Panc1 (cell line): ENCODE results near the gene DCAF4. TPM values are rescaled to one million over a fixed set of nuclear protein-coding genes. Genes with fewer than 3 reads are reported as not detected.

ENCODE experiments used
- ATAC-seq: fragments of 200-7000 bp; cut with Tn5 transposase; 2 replicates; pipeline ENCODE4 v1.9.1; 2020; ENCODE audit warnings: mild to moderate bottlenecking, moderate library complexity
- BruUV-seq: library from RNA; stranded (reverse); fragments of 400-500 nt; replicated peaks from 2 replicates; lab custom pipeline; 2021; lab: Mats Ljungman, UMichigan
- CTCF ChIA-PET: fragments of 300-600 bp; sonication (Branson Sonifier 250); formaldehyde crosslinking; loops from one replicate; lab custom pipeline; 2022; ENCODE audit warnings: antibody characterized with exemption; lab: Charles Lee
- POLR2A ChIA-PET: fragments of 300-600 bp; sonication (Branson Sonifier 250); formaldehyde crosslinking; loops from one replicate; lab custom pipeline; 2022; ENCODE audit warnings: antibody characterized with exemption; lab: Charles Lee
- DNase-seq: peaks from one replicate; pipeline ENCODE4 v3.0.0-alpha.2; 2010; ENCODE audit warnings: low read depth, low spot score
- H3K27ac ChIP-seq: 2 replicates; pipeline ENCODE4 v1.5.1; 2011; ENCODE audit warnings: mild to moderate bottlenecking, low read length, inconsistent platforms
- H3K27me3 ChIP-seq: fragments of 200-500 bp; sonication (Bioruptor generic); 2 replicates; pipeline ENCODE4 v1.6.0; 2014; ENCODE audit warnings: low read length, inconsistent platforms; ENCODE audit not compliant: control insufficient read depth, insufficient read depth
- H3K36me3 ChIP-seq: fragments of 200-500 bp; sonication (Bioruptor generic); 2 replicates; pipeline ENCODE4 v1.5.1; 2014; ENCODE audit warnings: inconsistent platforms, mild to moderate bottlenecking, low read length, moderate library complexity; ENCODE audit not compliant: control insufficient read depth, insufficient read depth
- H3K4me1 ChIP-seq: 2 replicates; pipeline ENCODE4 v1.5.1; 2011; ENCODE audit warnings: inconsistent platforms, mild to moderate bottlenecking, low read length, moderate library complexity; ENCODE audit not compliant: control insufficient read depth, insufficient read depth
- H3K4me3 ChIP-seq, 2 experiments: 2 replicates each; pipeline ENCODE4 v1.5.1; 2011 to 2012; ENCODE audit warnings: low read depth in 2 of 2, low read length in 2 of 2, mild to moderate bottlenecking in 2 of 2, inconsistent platforms in 1 of 2, moderate library complexity in 1 of 2
- H3K9me3 ChIP-seq: fragments of 200-500 bp; sonication (Bioruptor generic); 2 replicates; pipeline ENCODE4 v1.5.1; 2014; ENCODE audit warnings: low read depth, mild to moderate bottlenecking, inconsistent platforms, low read length, moderate library complexity; ENCODE audit not compliant: control insufficient read depth, insufficient read depth
- POLR2AphosphoS5 ChIP-seq: IDR thresholded peaks from 2 replicates; pipeline ENCODE4 v1.6.1; 2012; ENCODE audit warnings: mild to moderate bottlenecking, low read depth, low read length, moderate library complexity
- SIN3A ChIP-seq: IDR thresholded peaks from 2 replicates; pipeline ENCODE4 v1.6.1; 2012; ENCODE audit warnings: low read depth, mild to moderate bottlenecking, low read length, moderate library complexity, borderline replicate concordance; ENCODE audit not compliant: insufficient read depth
- TCF7L2 ChIP-seq: IDR thresholded peaks from 2 replicates; pipeline ENCODE4 v1.6.1; 2011; ENCODE audit warnings: mild to moderate bottlenecking, low read depth, low read length, inconsistent platforms
- in situ Hi-C: cut with HindIII; loops from 2 replicates; pipeline ENCODE4 v1.10.0; 2016; ENCODE audit warnings: low sequenced_read_pairs, low pct_unique_long_range_greater_than_20kb
- intact Hi-C: fragments of 100-400 bp; cut with micrococcal nuclease; formaldehyde crosslinking; loops from one replicate; pipeline ENCODE4 v1.10.0; 2022; ENCODE audit not compliant: unreplicated experiment
- total RNA-seq: library from RNA; stranded (reverse); gene quantifications from one replicate; pipeline ENCODE4 v1.2.1, GENCODE V29; 2021; ENCODE audit not compliant: unreplicated experiment
- TF ChIP-seq, protein P1 (sequence below): fragments of 450-650 bp; IDR thresholded peaks from 2 replicates; pipeline ENCODE4 v1.5.1; 2017; ENCODE audit warnings: mild to moderate bottlenecking
- TF ChIP-seq, protein P2 (sequence below), 2 experiments: IDR thresholded peaks; 2 replicates each; pipeline ENCODE4 v1.6.1; 2011 to 2012; ENCODE audit warnings: low read depth in 2 of 2, control low read depth in 1 of 2, low read length in 1 of 2, mild to moderate bottlenecking in 1 of 2, moderate library complexity in 1 of 2; ENCODE audit not compliant: insufficient read depth in 1 of 2

DCAF4 gene
- total RNA-seq, 1 experiment from 2014 or later, result 18.2 TPM

DNA sequence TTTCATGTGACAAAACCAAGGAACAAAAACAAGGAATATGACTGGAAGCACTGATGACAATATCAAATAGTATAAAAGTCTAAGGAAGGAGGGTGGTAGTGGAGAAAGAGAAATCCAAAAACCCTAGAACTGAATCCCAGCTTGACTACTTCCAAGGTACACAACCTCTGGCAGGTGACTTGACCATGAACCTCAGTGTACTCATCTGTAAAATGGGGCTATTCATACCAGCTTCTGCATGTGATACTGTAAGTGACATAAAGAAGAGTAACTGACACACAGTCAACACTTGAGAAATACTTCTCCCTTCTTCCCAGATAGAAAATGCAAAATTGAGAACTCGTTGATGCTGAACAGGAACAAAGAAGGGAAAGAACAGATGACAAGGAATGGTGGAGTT, 22.0 kb upstream of the DCAF4 start:
- Histone ChIP-seq H3K27me3 (no peaks in the 10 kb centered on the region), H3K4me1 (peaks cover 4% of the 10 kb centered on the region; the same call in 1 of the 2 replicates), H3K4me3 (no peak overlapping the region), H3K27ac (no peak overlapping the region), H3K36me3 (no peaks in the 10 kb centered on the region), H3K9me3 (no peaks in the 10 kb centered on the region)
- intact Hi-C loops (no loop called here), in situ Hi-C loops (no loop called here)
- BruUV-seq, result no TSS peak
- no peak for ATAC-seq
- CTCF ChIA-PET, result interaction anchor here (0.6 to 1.0 kb wide), 2 partner anchors 13 to 390 kb away, joined by 5 read pairs; no protein-coding TSS in a partner anchor
- POLR2A ChIA-PET, result no interaction called here
- no peak for DNase-seq
- TF ChIP-seq POLR2AphosphoS5 (no peak), TCF7L2 (no peak), SIN3A (no peak)
- TF ChIP-seq, protein P1, sequence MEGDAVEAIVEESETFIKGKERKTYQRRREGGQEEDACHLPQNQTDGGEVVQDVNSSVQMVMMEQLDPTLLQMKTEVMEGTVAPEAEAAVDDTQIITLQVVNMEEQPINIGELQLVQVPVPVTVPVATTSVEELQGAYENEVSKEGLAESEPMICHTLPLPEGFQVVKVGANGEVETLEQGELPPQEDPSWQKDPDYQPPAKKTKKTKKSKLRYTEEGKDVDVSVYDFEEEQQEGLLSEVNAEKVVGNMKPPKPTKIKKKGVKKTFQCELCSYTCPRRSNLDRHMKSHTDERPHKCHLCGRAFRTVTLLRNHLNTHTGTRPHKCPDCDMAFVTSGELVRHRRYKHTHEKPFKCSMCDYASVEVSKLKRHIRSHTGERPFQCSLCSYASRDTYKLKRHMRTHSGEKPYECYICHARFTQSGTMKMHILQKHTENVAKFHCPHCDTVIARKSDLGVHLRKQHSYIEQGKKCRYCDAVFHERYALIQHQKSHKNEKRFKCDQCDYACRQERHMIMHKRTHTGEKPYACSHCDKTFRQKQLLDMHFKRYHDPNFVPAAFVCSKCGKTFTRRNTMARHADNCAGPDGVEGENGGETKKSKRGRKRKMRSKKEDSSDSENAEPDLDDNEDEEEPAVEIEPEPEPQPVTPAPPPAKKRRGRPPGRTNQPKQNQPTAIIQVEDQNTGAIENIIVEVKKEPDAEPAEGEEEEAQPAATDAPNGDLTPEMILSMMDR, result no peak
- TF ChIP-seq, protein P2, sequence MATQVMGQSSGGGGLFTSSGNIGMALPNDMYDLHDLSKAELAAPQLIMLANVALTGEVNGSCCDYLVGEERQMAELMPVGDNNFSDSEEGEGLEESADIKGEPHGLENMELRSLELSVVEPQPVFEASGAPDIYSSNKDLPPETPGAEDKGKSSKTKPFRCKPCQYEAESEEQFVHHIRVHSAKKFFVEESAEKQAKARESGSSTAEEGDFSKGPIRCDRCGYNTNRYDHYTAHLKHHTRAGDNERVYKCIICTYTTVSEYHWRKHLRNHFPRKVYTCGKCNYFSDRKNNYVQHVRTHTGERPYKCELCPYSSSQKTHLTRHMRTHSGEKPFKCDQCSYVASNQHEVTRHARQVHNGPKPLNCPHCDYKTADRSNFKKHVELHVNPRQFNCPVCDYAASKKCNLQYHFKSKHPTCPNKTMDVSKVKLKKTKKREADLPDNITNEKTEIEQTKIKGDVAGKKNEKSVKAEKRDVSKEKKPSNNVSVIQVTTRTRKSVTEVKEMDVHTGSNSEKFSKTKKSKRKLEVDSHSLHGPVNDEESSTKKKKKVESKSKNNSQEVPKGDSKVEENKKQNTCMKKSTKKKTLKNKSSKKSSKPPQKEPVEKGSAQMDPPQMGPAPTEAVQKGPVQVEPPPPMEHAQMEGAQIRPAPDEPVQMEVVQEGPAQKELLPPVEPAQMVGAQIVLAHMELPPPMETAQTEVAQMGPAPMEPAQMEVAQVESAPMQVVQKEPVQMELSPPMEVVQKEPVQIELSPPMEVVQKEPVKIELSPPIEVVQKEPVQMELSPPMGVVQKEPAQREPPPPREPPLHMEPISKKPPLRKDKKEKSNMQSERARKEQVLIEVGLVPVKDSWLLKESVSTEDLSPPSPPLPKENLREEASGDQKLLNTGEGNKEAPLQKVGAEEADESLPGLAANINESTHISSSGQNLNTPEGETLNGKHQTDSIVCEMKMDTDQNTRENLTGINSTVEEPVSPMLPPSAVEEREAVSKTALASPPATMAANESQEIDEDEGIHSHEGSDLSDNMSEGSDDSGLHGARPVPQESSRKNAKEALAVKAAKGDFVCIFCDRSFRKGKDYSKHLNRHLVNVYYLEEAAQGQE (IDR thresholded peaks at IDR 0.05; ENCODE audit: insufficient read depth in 1 of 2, low read depth in 2 of 2, low read length in 1 of 2), result no peak

DNA sequence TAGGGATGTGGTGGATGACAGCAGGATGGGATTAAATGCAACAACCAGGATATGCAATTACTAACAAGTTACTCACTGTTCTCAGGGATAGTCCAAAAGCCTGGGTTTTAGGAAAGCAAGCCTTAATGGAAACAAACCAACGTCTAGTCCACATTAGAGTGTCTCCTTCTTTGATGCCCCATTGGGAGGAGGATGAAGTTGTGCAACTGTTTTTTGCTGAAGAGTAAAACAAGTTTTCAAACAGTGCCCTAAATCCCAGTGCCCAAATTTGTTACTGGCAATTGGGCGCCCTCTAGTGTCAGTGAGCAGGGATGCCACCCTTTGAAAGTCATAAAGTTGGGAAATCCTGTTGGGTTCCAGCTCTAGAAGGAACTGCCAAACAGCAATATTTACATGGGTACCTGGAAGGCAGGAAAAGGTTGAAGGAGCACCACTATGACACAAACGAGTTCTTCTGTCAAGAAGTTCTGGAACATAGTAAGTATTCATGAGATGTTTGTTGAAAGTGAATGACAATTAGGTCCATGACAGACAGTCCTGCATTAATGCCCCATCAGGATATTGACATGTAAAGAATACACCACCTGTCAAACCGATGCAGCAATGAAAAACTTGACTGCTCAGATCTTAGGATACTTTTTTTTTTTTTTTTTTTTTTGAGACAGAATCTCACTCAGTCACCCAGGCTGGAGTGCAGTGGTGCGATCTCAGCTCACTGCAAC, 21.3 kb upstream of the DCAF4 start:
- intact Hi-C loops, result loop anchor here (1.0 kb wide), 1 partner anchor 388 kb away; no protein-coding TSS in a partner anchor
- ChIA-PET CTCF (interaction anchor here (0.6 to 1.4 kb wide), 6 partner anchors 11 to 1542 kb away, joined by 3 to 9 read pairs (median 4); no protein-coding TSS in a partner anchor), POLR2A (no interaction called here)
- Histone ChIP-seq H3K27ac (no peak overlapping the region), H3K4me1 (peaks cover 4% of the 10 kb centered on the region; the same call in 1 of the 2 replicates), H3K9me3 (no peaks in the 10 kb centered on the region), H3K27me3 (no peaks in the 10 kb centered on the region), H3K36me3 (no peaks in the 10 kb centered on the region), H3K4me3 (no peak overlapping the region)
- no peak for TF ChIP-seq SIN3A
- TF ChIP-seq TCF7L2, result no peak
- TF ChIP-seq, protein P1, result peak; percentile 84
- TF ChIP-seq POLR2AphosphoS5, result no peak
- no TSS peak for BruUV-seq
- in situ Hi-C loops, result no loop called here
- DNase-seq (peak; percentile 52), ATAC-seq (peak; percentile 83)
